Lower leg skin (tissue), 3 donors: Measurements from ENCODE around the gene DNAJC22.
"Not testable (repeated sequence)": the region's sequence is repeated elsewhere in the genome, so short reads cannot be mapped to it uniquely, and the experiment has no call there.

ENCODE experiments used
- CTCF ChIP-seq, 3 donors: fragments of 450-650 bp; IDR thresholded peaks; one replicate each; pipeline ENCODE4 v1.5.1; 2016; ENCODE audit warnings: antibody characterized with exemption in 3 of 3, mild to moderate bottlenecking in 3 of 3, moderate library complexity in 2 of 3
- POLR2A ChIP-seq, 2 donors: fragments of 450-650 bp; IDR thresholded peaks; one replicate each; pipeline ENCODE4 v1.6.1; 2016 to 2017; ENCODE audit warnings: antibody characterized with exemption in 2 of 2, mild to moderate bottlenecking in 1 of 2, moderate library complexity in 1 of 2

- not testable (repeated sequence) for TF ChIP-seq POLR2A, CTCF (IDR thresholded peaks at IDR 0.05)
These were observed 26.1 kb upstream of the DNAJC22 start for GRCh38 chr12:49320411-49321103.
